A549 (cell line): ENCODE data around the gene ATP2B3. TPM values are rescaled to one million over a fixed set of nuclear protein-coding genes. Genes with fewer than 3 reads are reported as not detected.

Source experiments
- ATAC-seq, 2 experiments: fragments of 200-7000 bp in 1 of 2; fragments of >200 bp in 1 of 2; cut with Nextera tagmentation in 1 of 2; cut with Tn5 transposase in 1 of 2; 3 replicates each; pipeline versions ENCODE4 v1.8.0 to v1.9.1; 2018 to 2020; ENCODE audit warnings: mild to moderate bottlenecking in 1 of 2, moderate library complexity in 1 of 2
- CTCF ChIA-PET: fragments of 300-600 bp; sonication (Branson Sonifier 250); formaldehyde crosslinking; extraction: SDS; loops from one replicate; lab custom pipeline; 2021; ENCODE audit warnings: antibody characterized with exemption, inconsistent platforms; lab: Yijun Ruan, JAX
- POLR2A ChIA-PET: fragments of 350-600 bp; formaldehyde crosslinking; extraction: SDS; loops from one replicate; lab custom pipeline; 2021; ENCODE audit warnings: antibody characterized with exemption, inconsistent platforms; lab: Yijun Ruan, JAX
- DNase-seq, 2 experiments: peaks; one replicate each; pipeline versions ENCODE4 v3.0.0 to v3.0.0-alpha.2; 2011 to 2016; ENCODE audit warnings: low read depth in 1 of 2, low spot score in 1 of 2
- FAIRE-seq: peaks from 2 replicates; lab custom pipeline; 2011; peaks lifted over from hg19 to GRCh38; lab: Jason Lieb, UNC
- H3K27ac ChIP-seq, 2 experiments: fragments of >200 bp; sonication (Bioruptor Twin); formaldehyde crosslinking; 3 replicates each; pipeline ENCODE4 v1.5.1; 2016 to 2017
- H3K4me1 ChIP-seq: fragments of >200 bp; sonication (Bioruptor Twin); formaldehyde crosslinking; 3 replicates; pipeline ENCODE4 v1.6.1; 2016
- H3K4me2 ChIP-seq: fragments of >200 bp; sonication (Bioruptor Twin); formaldehyde crosslinking; 3 replicates; pipeline ENCODE4 v1.6.1; 2016
- H3K4me3 ChIP-seq: fragments of >200 bp; sonication (Bioruptor Twin); formaldehyde crosslinking; 3 replicates; pipeline ENCODE4 v1.5.1; 2016
- H3K9me3 ChIP-seq: fragments of >200 bp; sonication (Bioruptor Twin); formaldehyde crosslinking; 3 replicates; pipeline ENCODE4 v1.6.1; 2016
- BHLHE40 ChIP-seq: IDR thresholded peaks from 2 replicates; pipeline ENCODE4 v1.6.1; 2012; ENCODE audit warnings: low read depth, low read length, inconsistent platforms
- CEBPB ChIP-seq, 2 experiments: fragments of >200 bp in 1 of 2; sonication (Bioruptor Twin) in 1 of 2; formaldehyde crosslinking in 1 of 2; IDR thresholded peaks; 2 replicates each; pipeline ENCODE4 v1.6.1; 2012 to 2016
- EHMT2 ChIP-seq: fragments of 200-600 bp; sonication (generic); IDR thresholded peaks from 2 replicates; pipeline ENCODE4 v1.6.1; 2016; ENCODE audit warnings: antibody characterized with exemption, low read depth, mild to moderate bottlenecking, moderate library complexity
- EP300 ChIP-seq, 2 experiments: fragments of >200 bp; sonication (Bioruptor Twin); formaldehyde crosslinking; IDR thresholded peaks; 2 replicates in 1 of 2; 3 replicates in 1 of 2; pipeline ENCODE4 v1.6.1; 2016 to 2017
- FOSL2 ChIP-seq, 2 experiments: fragments of 450-650 bp in 1 of 2; fragments of >200 bp in 1 of 2; sonication (Bioruptor Twin) in 1 of 2; formaldehyde crosslinking; IDR thresholded peaks; 2 replicates each; pipeline versions ENCODE4 v1.5.0 to v1.6.1; 2016 to 2020; ENCODE audit warnings: mild to moderate bottlenecking in 1 of 2, moderate library complexity in 1 of 2
- HDAC2 ChIP-seq: fragments of 200-600 bp; sonication (generic); IDR thresholded peaks from 2 replicates; pipeline ENCODE4 v1.6.1; 2016
- HOXA7 ChIP-seq: fragments of 250-450 bp; sonication (Bioruptor Pico); IDR thresholded peaks from 2 replicates; pipeline ENCODE4 v1.5.0; 2020; ENCODE audit warnings: mild to moderate bottlenecking, moderate library complexity
- HOXB13 ChIP-seq: fragments of 250-450 bp; sonication (Bioruptor Pico); IDR thresholded peaks from 2 replicates; pipeline ENCODE4 v1.5.0; 2020; ENCODE audit warnings: low read depth, mild to moderate bottlenecking, moderate library complexity
- JUNB ChIP-seq: fragments of >200 bp; sonication (Bioruptor Twin); formaldehyde crosslinking; IDR thresholded peaks from 2 replicates; pipeline ENCODE4 v1.6.1; 2016
- MAFK ChIP-seq: fragments of 450-650 bp; IDR thresholded peaks from 2 replicates; pipeline ENCODE4 v1.6.1; 2014; ENCODE audit not compliant: partially characterized antibody
- MAZ ChIP-seq: fragments of 150-350 bp; IDR thresholded peaks from 2 replicates; pipeline ENCODE4 v1.6.1; 2014; ENCODE audit warnings: antibody characterized with exemption, low read depth, low read length, borderline replicate concordance
- NFE2L2 ChIP-seq: fragments of 150-350 bp; conservative IDR thresholded peaks from 2 replicates; pipeline ENCODE4 v1.6.1; 2014; ENCODE audit warnings: low read length
- POLR2AphosphoS2 ChIP-seq: conservative IDR thresholded peaks from 2 replicates; pipeline ENCODE4 v1.6.1; 2012; ENCODE audit warnings: low read length, improper control_type of control experiment, inconsistent platforms
- RARB ChIP-seq: fragments of 250-450 bp; sonication (Bioruptor Pico); IDR thresholded peaks from 2 replicates; pipeline ENCODE4 v1.8.0; 2021; ENCODE audit warnings: mild to moderate bottlenecking, moderate library complexity
- RCOR1 ChIP-seq: fragments of 150-350 bp; IDR thresholded peaks from 2 replicates; pipeline ENCODE4 v1.6.1; 2014; ENCODE audit warnings: antibody characterized with exemption, low read length, low read depth
- RNF2 ChIP-seq: fragments of 200-600 bp; sonication (generic); IDR thresholded peaks from 2 replicates; pipeline ENCODE4 v1.6.1; 2016; ENCODE audit warnings: low read depth, mild to moderate bottlenecking, antibody characterized with exemption, moderate library complexity, borderline replicate concordance
- SMC3 ChIP-seq: fragments of >200 bp; sonication (Bioruptor Twin); formaldehyde crosslinking; IDR thresholded peaks from 3 replicates; pipeline ENCODE4 v1.6.1; 2018; ENCODE audit warnings: inconsistent platforms
- TFCP2L1 ChIP-seq: fragments of 250-450 bp; sonication (Bioruptor Pico); IDR thresholded peaks from 2 replicates; pipeline ENCODE4 v1.5.0; 2021; ENCODE audit warnings: mild to moderate bottlenecking
- ZNF302 ChIP-seq: fragments of 250-450 bp; sonication (Bioruptor Pico); IDR thresholded peaks from 2 replicates; pipeline ENCODE4 v1.9.0; 2021; ENCODE audit warnings: inconsistent platforms, mild to moderate bottlenecking, moderate library complexity
- WGBS: methylation state at CpG from one replicate; pipeline ENCODE4 v1.1.6; 2017; ENCODE audit errors: missing lambda C conversion rate; 5-methylcytosine and 5-hydroxymethylcytosine counted together
- polyA plus RNA-seq, 4 experiments: library from polyadenylated mRNA; depleted of rRNA in 3 of 4; stranded (reverse); fragments of >200 nt; fragmentation: RNase III in 1 of 4; extraction: RNeasy Plus Mini Kit Qiagen cat#74134 plus additional on column Dnase treatment in 1 of 4; gene quantifications; 2 replicates in 3 of 4; 3 replicates in 1 of 4; pipeline ENCODE4 v1.2.3, GENCODE V29; 2011 to 2017
- TF ChIP-seq, protein P1 (sequence below): fragments of 150-350 bp; IDR thresholded peaks from 2 replicates; pipeline ENCODE4 v1.6.1; 2014; ENCODE audit warnings: low read depth, mild to moderate bottlenecking, low read length
- TF ChIP-seq, protein P2 (sequence below): fragments of 200-600 bp; sonication (generic); IDR thresholded peaks from 2 replicates; pipeline ENCODE4 v1.6.1; 2016; ENCODE audit warnings: antibody characterized with exemption, mild to moderate bottlenecking, moderate library complexity
- TF ChIP-seq, protein P3 (sequence below): IDR thresholded peaks from 2 replicates; pipeline ENCODE4 v1.6.1; 2012

The ATP2B3 gene
- polyA plus RNA-seq, 2 of the 4 experiments (the other 2 are of a cell fraction) = 0.13 to 0.30 TPM

DNA sequence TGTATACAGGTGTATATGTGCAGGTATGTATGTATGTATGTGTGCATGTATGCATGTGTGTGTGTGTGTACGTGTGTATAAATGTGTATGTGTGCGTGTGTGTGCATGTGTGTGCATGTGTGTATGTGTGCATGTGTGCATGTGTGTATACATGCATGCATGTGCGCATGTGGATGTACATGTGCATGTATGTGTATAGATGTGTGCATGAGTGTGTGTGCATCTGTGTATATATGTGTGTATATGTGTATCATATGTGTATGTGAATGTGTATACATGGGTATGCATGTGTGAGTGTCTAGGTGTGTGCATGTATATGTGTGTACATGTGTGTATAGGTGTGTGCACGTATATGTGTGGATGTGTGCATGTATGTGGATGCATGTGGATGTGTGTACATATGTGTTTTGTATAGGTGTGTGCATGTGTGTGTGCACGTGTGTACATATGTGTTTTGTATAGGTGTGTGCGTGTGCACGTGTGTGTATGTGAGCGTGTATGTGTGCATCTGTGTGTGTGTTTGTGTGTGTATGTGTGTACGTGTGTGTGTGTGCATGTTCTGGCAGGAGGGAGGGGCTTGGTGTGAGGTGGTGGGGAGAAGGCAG lies 16.7 kb upstream of the ATP2B3 start:
- no peak overlapping the region for H3K4me2 ChIP-seq
- no peak for DNase-seq
- no peak overlapping the region for H3K4me3 ChIP-seq
- no peaks in the 10 kb centered on the region for H3K4me1 ChIP-seq
- ATAC-seq = no peak
- WGBS = 67% methylated on average over 9 of the region's 9 CpGs
- POLR2A ChIA-PET = no interaction called here
- H3K27ac ChIP-seq = no peak overlapping the region
- H3K9me3 ChIP-seq = no peaks in the 10 kb centered on the region
- TF ChIP-seq, protein P1, sequence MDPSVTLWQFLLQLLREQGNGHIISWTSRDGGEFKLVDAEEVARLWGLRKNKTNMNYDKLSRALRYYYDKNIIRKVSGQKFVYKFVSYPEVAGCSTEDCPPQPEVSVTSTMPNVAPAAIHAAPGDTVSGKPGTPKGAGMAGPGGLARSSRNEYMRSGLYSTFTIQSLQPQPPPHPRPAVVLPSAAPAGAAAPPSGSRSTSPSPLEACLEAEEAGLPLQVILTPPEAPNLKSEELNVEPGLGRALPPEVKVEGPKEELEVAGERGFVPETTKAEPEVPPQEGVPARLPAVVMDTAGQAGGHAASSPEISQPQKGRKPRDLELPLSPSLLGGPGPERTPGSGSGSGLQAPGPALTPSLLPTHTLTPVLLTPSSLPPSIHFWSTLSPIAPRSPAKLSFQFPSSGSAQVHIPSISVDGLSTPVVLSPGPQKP = no peak
- TF ChIP-seq MAZ (no peak), HOXB13 (CRISPR knock-in tag) (no peak), RARB (no peak), POLR2AphosphoS2 (no peak), ZNF302 (CRISPR knock-in tag) (no peak), HDAC2 (no peak), TFCP2L1 (no peak), HOXA7 (no peak), RNF2 (no peak), NFE2L2 (no peak), SMC3 (no peak), BHLHE40 (no peak), MAFK (no peak), JUNB (no peak), CEBPB (IDR thresholded peaks at IDR 0.05) (no peak), EHMT2 (no peak), EP300 (IDR thresholded peaks at IDR 0.05) (no peak), RCOR1 (no peak)
- TF ChIP-seq, protein P2, sequence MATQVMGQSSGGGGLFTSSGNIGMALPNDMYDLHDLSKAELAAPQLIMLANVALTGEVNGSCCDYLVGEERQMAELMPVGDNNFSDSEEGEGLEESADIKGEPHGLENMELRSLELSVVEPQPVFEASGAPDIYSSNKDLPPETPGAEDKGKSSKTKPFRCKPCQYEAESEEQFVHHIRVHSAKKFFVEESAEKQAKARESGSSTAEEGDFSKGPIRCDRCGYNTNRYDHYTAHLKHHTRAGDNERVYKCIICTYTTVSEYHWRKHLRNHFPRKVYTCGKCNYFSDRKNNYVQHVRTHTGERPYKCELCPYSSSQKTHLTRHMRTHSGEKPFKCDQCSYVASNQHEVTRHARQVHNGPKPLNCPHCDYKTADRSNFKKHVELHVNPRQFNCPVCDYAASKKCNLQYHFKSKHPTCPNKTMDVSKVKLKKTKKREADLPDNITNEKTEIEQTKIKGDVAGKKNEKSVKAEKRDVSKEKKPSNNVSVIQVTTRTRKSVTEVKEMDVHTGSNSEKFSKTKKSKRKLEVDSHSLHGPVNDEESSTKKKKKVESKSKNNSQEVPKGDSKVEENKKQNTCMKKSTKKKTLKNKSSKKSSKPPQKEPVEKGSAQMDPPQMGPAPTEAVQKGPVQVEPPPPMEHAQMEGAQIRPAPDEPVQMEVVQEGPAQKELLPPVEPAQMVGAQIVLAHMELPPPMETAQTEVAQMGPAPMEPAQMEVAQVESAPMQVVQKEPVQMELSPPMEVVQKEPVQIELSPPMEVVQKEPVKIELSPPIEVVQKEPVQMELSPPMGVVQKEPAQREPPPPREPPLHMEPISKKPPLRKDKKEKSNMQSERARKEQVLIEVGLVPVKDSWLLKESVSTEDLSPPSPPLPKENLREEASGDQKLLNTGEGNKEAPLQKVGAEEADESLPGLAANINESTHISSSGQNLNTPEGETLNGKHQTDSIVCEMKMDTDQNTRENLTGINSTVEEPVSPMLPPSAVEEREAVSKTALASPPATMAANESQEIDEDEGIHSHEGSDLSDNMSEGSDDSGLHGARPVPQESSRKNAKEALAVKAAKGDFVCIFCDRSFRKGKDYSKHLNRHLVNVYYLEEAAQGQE = no peak
- no peak for FAIRE-seq
- CTCF ChIA-PET = interaction anchor here (1.2 to 1.3 kb wide), 2 partner anchors 30 to 39 kb away, joined by 5 read pairs; partner anchors contain the start of gene HAUS7

DNA sequence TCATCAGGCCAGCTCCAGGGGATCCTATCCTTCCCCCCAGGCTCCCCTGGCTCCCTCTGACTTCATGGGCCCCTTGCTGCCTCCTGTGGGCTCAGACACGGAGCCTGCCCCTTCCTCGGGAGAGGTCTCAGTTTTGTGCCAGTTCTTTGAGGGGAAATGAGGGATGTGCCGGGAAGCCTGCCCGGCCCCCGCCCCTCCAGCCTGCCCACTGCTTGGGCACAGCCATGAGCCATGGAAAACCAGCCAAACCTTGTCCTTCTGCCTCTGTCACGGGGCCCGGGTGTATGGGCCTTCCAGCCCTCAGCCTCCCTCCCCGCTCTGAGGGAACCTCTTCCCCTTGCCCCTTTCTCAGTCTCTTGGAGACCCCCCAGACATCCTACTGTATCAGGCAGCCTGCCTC lies 15.9 kb upstream of the ATP2B3 start:
- Histone ChIP-seq H3K27ac (no peak overlapping the region), H3K9me3 (no peaks in the 10 kb centered on the region), H3K4me2 (no peak overlapping the region), H3K4me3 (no peak overlapping the region), H3K4me1 (no peaks in the 10 kb centered on the region)
- ChIA-PET POLR2A (no interaction called here), CTCF (interaction anchor here (1.2 kb wide), 1 partner anchor 31 kb away, joined by 4 read pairs; the partner anchor contains the start of gene HAUS7)
- WGBS = 87% methylated on average over 3 of the region's 8 CpGs
- ATAC-seq (no peak), FAIRE-seq (no peak), DNase-seq (no peak)
- TF ChIP-seq, protein P1 = no peak
- TF ChIP-seq, protein P3, sequence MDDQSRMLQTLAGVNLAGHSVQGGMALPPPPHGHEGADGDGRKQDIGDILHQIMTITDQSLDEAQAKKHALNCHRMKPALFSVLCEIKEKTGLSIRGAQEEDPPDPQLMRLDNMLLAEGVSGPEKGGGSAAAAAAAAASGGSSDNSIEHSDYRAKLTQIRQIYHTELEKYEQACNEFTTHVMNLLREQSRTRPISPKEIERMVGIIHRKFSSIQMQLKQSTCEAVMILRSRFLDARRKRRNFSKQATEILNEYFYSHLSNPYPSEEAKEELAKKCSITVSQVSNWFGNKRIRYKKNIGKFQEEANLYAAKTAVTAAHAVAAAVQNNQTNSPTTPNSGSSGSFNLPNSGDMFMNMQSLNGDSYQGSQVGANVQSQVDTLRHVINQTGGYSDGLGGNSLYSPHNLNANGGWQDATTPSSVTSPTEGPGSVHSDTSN = no peak
- TF ChIP-seq FOSL2 (IDR thresholded peaks at IDR 0.05) (no peak), FOSL2 (CRISPR knock-in tag; IDR thresholded peaks at IDR 0.05) (no peak)
